ENCODE data around the gene NAGS. TPM values are rescaled to one million over a fixed set of nuclear protein-coding genes. Genes with fewer than 3 reads are reported as not detected.

Gene NAGS
- total RNA-seq, 1 donor from 2014 or later: 25.3 TPM

DNA sequence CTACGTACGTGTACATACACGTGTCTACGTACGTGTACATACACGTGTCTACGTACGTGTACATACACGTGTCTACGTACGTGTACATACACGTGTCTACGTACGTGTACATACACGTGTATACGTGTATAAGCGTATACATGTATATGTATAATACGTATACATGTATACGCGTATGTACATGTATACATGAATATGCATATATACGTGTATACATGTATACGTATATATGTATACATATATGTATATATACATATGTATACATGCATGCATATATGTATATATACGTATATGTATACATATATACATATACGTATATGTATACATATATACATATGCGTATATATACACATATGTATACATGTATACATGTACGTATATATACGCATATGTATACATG lies 28.5 kb upstream of the NAGS start:
- H3K27me3 ChIP-seq (ENCODE audit: control insufficient read depth, insufficient read depth, low read length): peaks cover 5% of the 10 kb centered on the region
- no peak for DNase-seq (ENCODE audit: low read depth)
- TF ChIP-seq, protein P1, sequence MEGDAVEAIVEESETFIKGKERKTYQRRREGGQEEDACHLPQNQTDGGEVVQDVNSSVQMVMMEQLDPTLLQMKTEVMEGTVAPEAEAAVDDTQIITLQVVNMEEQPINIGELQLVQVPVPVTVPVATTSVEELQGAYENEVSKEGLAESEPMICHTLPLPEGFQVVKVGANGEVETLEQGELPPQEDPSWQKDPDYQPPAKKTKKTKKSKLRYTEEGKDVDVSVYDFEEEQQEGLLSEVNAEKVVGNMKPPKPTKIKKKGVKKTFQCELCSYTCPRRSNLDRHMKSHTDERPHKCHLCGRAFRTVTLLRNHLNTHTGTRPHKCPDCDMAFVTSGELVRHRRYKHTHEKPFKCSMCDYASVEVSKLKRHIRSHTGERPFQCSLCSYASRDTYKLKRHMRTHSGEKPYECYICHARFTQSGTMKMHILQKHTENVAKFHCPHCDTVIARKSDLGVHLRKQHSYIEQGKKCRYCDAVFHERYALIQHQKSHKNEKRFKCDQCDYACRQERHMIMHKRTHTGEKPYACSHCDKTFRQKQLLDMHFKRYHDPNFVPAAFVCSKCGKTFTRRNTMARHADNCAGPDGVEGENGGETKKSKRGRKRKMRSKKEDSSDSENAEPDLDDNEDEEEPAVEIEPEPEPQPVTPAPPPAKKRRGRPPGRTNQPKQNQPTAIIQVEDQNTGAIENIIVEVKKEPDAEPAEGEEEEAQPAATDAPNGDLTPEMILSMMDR (IDR thresholded peaks at IDR 0.05; ENCODE audit: insufficient read depth, low read length, severe bottlenecking): no peak
- no peak overlapping the region for H3K4me3 ChIP-seq (ENCODE audit: low read depth, low read length)
- H3K36me3 ChIP-seq (ENCODE audit: control insufficient read depth, insufficient read depth, low read length): no peaks in the 10 kb centered on the region
- FAIRE-seq: no peak

DNA sequence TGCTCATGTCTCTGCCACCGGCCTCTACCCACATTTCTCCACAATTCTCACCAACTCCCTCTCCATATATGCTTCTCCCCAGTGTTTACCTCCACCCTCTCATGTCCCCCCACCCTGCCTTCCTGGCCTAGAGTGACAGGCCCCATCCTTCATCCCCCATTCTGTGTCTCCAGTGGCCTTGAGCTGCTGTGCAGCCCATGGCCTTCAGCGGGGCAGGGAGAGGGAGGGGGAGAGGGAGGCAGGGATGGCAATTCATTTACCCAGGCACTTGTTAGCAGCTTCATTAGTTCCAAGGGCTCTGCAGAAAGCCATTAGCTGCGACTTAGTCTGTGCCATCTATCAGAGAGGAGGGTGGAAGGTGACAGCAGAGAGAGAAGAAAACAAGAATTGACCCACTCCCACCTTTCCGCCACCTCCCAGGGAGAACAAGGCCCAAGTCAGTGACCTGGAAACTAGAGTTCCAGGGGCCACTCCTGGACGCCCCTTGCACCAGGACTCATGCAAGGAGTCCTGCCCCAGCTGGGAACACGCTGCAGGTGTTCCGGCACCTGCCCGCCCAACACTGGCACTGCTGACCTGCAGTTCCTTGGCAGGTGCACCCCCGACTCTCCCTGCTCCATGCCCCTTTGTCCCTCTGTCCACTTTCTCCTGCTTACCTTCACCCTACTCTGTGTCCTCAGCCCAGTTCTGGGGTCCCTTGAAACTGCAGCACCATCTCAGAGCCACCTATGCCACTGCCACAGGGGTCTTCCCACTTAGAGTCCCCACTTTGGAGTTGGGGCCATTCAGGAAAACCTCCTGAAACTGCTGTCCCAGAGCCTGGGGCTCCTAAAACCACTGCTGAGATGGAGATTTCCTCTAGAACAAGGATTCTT lies 27.2 kb upstream of the NAGS start:
- DNase-seq (ENCODE audit: low read depth): no peak
- no peaks in the 10 kb centered on the region for H3K36me3 ChIP-seq (ENCODE audit: control insufficient read depth, insufficient read depth, low read length)
- TF ChIP-seq, protein P1 (IDR thresholded peaks at IDR 0.05; ENCODE audit: insufficient read depth, low read length, severe bottlenecking): no peak
- FAIRE-seq: no peak
- H3K27me3 ChIP-seq (ENCODE audit: control insufficient read depth, insufficient read depth, low read length): peaks cover 6% of the 10 kb centered on the region
- H3K4me3 ChIP-seq (ENCODE audit: low read depth, low read length): no peak overlapping the region

DNA sequence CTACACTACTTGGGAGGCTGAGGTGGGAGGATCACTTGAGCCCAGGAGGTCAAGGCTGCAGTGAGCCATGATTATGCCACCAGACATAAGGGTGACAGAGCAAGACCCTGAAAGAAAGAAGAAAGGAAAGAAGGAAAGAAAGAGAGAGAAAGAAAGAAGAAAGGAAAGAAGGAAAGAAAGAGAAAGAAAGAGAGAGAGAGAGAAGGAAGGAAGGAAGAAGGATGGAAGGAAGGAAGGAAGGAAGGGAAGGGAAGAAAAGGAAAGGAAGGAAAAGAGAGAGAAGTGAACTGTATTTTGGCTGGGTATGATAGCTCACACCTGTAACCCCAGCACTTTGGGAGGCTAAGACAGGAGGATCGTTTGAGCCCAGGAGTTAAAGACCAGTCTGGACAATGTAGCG lies 26.3 kb upstream of the NAGS start:
- Histone ChIP-seq H3K36me3 (ENCODE audit: control insufficient read depth, insufficient read depth, low read length) (no peaks in the 10 kb centered on the region), H3K27me3 (ENCODE audit: control insufficient read depth, insufficient read depth, low read length) (peaks cover 12% of the 10 kb centered on the region), H3K4me3 (ENCODE audit: low read depth, low read length) (no peak overlapping the region)
- FAIRE-seq (no peak), DNase-seq (ENCODE audit: low read depth) (no peak)
- TF ChIP-seq, protein P1 (IDR thresholded peaks at IDR 0.05; ENCODE audit: insufficient read depth, low read length, severe bottlenecking): no peak

GRCh38 chr17:43979011-43979410 lies 25.4 kb upstream of the NAGS start:
- Histone ChIP-seq H3K4me3 (ENCODE audit: low read depth, low read length) (no peak overlapping the region), H3K36me3 (ENCODE audit: control insufficient read depth, insufficient read depth, low read length) (no peaks in the 10 kb centered on the region), H3K27me3 (ENCODE audit: control insufficient read depth, insufficient read depth, low read length) (peaks cover 16% of the 10 kb centered on the region)
- DNase-seq (ENCODE audit: low read depth) (no peak), FAIRE-seq (no peak)
- TF ChIP-seq, protein P1 (IDR thresholded peaks at IDR 0.05; ENCODE audit: insufficient read depth, low read length, severe bottlenecking): no peak

DNA sequence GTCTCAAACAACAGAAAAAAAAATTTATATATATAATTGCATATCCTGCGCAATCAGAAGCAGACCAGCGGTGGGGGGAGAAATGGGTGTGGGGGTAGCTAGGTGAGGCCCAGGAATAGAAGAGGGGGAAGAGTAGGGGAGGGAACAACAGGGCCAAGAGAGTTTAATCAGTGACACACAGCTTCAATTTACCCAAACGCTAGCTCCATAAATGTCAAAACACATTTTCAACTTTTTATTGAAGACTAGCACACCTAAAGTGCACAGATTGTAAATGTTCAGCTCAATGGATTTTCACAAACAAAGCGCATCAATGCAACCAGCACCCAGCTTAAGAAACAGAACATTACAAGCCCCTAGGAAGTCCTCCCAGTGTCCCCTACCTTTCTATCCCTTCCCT lies 24.8 kb upstream of the NAGS start:
- no peak overlapping the region for H3K4me3 ChIP-seq (ENCODE audit: low read depth, low read length)
- DNase-seq (ENCODE audit: low read depth) (no peak), FAIRE-seq (no peak)
- TF ChIP-seq, protein P1 (IDR thresholded peaks at IDR 0.05; ENCODE audit: insufficient read depth, low read length, severe bottlenecking): no peak
- no peaks in the 10 kb centered on the region for H3K36me3 ChIP-seq (ENCODE audit: control insufficient read depth, insufficient read depth, low read length)
- peaks cover 17% of the 10 kb centered on the region for H3K27me3 ChIP-seq (ENCODE audit: control insufficient read depth, insufficient read depth, low read length)
